KBM-7 (cell line): ENCODE data around the gene LPP.

Experiments used
- DNase-seq: peaks from one replicate; pipeline ENCODE4 v3.0.0-alpha.2; 2015
- in situ Hi-C: fragments of 300-500 bp; cut with MboI; formaldehyde crosslinking; loops from 2 replicates; pipeline ENCODE4 v1.14.3; 2020; ENCODE audit warnings: low sequenced_read_pairs, low pct_unique_long_range_greater_than_20kb, mixed read lengths

The LPP gene

DNA sequence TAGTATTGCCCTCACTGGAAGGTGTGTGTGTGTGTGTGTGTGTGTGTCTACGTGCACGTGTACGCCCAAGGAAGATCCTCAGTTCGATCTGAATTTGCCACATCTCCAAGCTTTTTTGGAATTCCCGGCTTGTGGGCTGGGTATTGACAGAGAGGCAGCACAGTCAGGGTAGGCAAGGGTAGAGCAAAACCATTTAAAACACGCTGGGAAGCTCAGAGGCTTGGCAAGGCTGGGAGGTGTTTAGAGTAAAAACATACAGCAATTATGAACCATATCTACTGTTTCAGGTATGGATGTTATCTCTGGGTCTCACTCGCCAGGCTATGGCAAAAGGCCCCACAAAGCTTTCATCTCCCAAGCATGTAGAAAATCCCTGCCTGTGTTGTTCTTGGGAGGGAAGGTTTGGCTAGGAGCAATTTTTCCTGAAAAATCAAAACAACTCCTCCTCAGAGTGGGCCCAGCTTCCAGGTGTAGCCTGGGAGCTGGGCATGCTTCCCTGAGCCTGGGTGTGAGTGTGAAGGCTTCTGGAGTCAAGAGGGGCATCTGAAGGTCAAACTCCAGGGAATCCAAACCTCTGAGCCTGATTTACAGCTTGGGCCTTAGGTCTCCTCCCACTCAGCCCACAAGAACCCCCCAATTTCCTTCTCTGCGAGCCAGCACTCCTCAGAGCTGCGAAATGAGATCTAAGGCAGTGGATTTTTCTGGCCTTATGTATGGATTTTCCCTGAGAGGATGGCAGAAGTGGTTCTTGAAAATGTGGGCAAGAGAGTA, 773.0 kb downstream of the LPP start:
- in situ Hi-C loops: no loop called here
- no peak for DNase-seq

DNA sequence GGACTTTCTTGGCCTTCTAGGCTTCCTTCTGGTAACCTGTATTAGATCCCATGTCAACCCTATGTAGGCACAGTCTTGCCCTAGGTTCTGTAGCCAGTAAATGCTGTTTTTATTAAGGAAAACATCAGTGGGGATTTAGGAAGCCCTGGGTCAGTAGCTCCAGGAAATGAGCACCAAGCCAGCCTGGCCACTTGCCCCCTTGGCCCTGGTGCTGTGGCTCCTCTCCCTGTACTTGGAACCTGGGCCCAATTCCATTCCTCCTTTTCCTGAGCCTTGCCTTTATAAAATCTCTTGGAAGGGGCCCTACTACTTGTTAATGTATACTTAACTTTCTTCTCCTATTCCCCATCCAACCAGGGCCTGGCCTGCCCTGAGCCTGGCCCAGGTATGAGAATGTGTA, 774.0 kb downstream of the LPP start:
- in situ Hi-C loops: no loop called here

DNA sequence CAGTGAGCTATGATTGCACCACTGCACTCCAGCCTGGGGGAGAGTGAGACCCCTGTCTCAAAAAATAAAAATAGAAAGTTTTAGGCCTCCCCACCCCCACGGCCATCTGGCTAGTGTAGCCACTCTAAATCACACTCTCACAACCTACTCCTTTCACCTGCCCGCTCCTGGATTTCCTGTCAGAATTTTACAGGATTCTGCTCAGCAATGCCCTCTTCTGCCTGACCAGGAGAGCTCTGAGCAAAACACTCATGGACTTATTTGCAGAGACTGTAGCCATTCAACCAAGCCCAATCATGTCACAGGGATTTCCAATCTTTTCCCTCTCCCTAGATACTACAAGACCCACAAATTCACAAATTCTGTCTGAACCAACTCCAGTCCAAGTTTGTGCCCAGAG, 775.2 kb downstream of the LPP start:
- DNase-seq: no peak
- in situ Hi-C loops: no loop called here

More for the DNA sequence above, 774.0 kb downstream of the LPP start:
- DNase-seq: no peak

DNA sequence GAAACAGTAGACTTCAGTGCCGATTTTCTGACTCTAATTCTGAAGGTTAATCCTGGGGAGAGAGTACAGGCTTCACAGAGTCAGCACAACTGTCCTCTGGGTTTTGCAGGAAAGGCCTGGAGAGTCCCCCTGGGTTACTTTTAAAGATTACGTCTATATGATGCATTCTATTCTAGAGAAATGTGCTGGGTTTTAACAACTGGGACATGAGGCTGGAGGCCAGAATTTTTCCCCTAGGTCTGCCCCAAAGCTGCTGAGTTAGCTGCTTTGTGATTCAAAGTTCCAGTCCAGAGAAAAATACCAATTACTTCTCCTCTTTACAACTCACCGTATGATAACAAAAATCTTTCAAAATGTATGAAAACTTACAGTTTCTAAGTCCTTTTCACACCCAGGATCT, 777.1 kb downstream of the LPP start:
- DNase-seq: no peak
- in situ Hi-C loops: no loop called here

DNA sequence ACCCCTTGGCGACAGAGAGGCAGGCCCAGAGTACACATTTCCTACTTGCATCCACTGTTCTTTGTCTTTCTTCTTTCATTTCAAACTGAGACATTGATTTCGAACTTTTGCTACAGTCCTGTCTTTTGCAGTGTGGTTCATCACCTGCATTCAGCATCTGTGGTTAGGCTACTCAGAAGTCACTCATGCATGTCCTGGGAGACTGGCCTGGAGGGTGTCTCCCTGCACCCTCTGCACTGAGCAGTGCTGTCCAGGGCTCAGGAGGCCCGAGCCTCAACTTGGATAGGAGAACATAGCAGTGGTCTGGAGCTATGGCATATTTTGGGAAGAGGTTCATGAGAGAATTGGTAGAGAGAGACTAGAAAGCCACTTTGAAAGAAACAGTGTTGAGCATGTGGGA, 777.6 kb downstream of the LPP start:
- DNase-seq: no peak
- in situ Hi-C loops: no loop called here

DNA sequence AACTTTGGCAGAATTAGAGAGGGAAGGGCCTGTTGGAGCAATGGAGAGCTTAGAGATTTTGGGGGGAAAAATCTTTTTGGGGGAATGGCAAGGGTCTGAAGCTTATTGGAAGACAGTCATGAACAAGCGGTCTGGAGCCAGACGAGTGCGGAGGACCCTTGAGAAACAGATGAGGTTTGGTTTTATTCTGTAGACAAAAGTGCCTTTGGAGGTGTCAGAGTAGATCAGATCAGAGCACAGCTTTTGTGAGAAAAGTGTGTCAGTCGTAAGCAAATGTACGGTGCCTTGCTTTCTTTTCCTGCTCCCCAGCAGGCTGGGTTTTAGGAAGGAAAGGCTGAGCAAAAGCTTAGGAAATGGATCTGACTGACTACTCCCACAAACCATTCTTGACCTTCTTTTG, 781.0 kb downstream of the LPP start:
- in situ Hi-C loops: no loop called here
- DNase-seq: no peak

DNA sequence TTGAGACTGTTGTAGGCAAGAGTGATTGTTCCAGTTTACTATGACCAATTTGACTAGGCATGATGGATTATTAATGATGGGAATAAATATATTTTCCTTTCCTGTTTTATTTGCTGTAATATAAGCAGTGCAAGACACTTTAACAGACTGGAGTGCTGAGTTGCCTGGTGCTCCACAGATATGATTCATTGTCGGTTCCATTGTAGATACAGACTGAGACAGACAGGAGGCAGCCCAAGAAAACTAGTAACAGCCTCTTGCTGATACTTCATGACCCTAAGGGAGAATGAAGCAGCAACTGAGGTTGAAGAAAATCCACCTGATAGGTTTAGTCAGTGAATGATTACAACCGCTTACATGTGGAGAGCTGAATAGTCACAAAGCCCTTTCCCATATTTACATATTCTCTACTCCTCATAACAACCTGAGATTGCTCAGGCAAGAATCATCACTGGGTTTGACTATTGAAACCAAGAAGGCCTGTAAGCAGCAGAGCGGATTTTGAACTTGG, 782.7 kb downstream of the LPP start:
- DNase-seq: no peak
- in situ Hi-C loops: no loop called here

DNA sequence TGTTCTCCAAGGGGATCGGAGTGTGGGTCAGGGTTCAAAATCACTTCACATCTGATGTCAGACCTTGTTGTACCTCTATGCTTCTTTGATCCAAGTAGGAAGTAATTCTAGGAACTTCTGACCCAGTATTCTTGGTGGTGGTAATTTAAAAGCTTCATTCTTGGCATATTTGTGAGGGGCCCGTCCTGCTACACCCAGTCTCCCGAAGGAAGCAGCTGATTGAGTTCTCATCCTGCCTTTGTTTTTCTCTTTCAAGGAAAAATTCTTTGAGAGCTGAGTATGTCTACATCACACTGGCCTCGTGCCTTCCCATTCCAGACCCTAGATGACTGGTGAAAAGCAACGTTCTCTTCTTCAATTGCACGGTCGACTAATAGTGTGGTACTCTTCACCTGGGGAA, 783.4 kb downstream of the LPP start:
- in situ Hi-C loops: no loop called here
- no peak for DNase-seq

DNA sequence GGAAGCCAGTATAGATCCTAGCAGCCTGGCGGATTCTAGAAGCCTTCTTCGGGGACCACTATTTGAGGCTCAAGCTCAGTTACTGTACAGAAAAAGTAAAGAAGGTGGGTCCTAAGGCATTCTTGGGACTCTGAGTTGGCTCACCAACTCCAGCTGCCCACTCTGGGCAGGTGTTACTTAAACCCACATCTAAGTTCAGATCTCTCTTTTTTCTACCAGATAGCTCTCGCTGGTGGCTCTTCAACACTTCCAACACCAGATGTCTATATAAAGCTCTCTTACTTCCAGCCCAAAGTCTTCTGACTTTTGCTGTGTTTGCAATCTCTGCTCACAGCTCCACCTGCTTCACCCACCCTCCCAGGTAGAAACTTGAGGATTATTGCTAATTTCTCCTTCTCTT, 785.0 kb downstream of the LPP start:
- in situ Hi-C loops: no loop called here
- no peak for DNase-seq

DNA sequence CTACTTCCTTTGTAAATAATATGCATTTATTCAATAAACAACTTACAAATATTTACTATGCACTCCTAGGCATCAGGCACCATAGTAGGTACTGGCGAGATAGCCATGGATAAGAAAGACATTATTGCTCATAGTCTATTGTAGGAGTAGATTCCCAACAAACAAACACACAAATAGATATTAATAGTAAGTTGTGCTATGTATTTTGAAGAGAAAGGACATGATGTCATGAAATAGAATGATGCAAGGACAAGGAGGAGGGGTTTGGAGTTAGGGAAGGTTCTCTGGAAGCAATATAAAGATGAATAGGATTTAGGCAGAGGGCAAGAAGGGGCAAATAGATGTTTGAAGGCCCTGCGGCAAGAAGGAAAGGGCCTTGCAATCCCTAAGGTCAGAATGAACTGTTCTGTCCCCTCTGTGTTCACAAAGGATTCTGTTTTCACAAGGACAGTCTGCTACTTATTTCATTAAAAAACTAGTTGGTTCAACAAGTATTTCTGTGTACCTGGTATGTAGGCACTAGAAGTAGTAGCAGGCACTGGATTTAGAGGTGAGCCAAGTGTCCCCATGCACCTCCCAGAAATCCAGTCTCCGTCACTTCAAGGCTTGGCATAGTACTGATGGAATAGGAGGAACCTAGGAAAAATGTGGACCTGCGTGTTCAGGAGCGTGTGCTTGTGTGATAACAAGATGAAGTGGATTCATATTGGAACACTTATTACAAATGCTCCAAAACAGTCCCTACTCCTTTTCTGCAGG, 786.0 kb downstream of the LPP start:
- in situ Hi-C loops: no loop called here
- no peak for DNase-seq
